Gastrocnemius medialis (tissue), 4 donors: ENCODE measurements around the gene ACAN.

ENCODE experiments used
- CTCF ChIP-seq, 5 experiments: fragments of 450-650 bp in 3 of 5; fragments of 200-600 bp in 2 of 5; sonication (generic) in 2 of 5; IDR thresholded peaks in 4 of 5; conservative IDR thresholded peaks in 1 of 5; 1 replicate in 4 of 5; 2 replicates in 1 of 5; pipeline ENCODE4 v1.5.1; 2016 to 2019; ENCODE audit warnings: antibody characterized with exemption in 5 of 5, mild to moderate bottlenecking in 3 of 5, moderate library complexity in 3 of 5
- POLR2A ChIP-seq, 2 donors: fragments of 450-650 bp; IDR thresholded peaks; one replicate each; pipeline ENCODE4 v1.6.1; 2017; ENCODE audit warnings: antibody characterized with exemption in 2 of 2, mild to moderate bottlenecking in 2 of 2, moderate library complexity in 2 of 2

GRCh38 chr15:88839961-88840360 lies 36.7 kb downstream of the ACAN start:
- no peak for TF ChIP-seq CTCF (IDR thresholded peaks at IDR 0.05 in 4 of 5, conservative IDR thresholded peaks at IDR 0.05 in 1 of 5)
- TF ChIP-seq POLR2A (IDR thresholded peaks at IDR 0.05): no peak
